ENCODE measurements around the gene PLEKHA5.

Gene PLEKHA5

GRCh38 chr12:19376691-19377090 is 247.2 kb downstream of the PLEKHA5 start:
- no peak for TF ChIP-seq CTCF (IDR thresholded peaks at IDR 0.05)

- no peak for TF ChIP-seq CTCF (IDR thresholded peaks at IDR 0.05)
Measured at GRCh38 chr12:19382111-19382526, 252.6 kb downstream of the PLEKHA5 start.

GRCh38 chr12:19382563-19382962 is 253.0 kb downstream of the PLEKHA5 start:
- no peak for TF ChIP-seq CTCF (IDR thresholded peaks at IDR 0.05)

GRCh38 chr12:19387161-19387560 is 257.6 kb downstream of the PLEKHA5 start:
- TF ChIP-seq CTCF (IDR thresholded peaks at IDR 0.05) = no peak

- no peak for TF ChIP-seq CTCF (IDR thresholded peaks at IDR 0.05)
Measured at GRCh38 chr12:19388131-19388549, 258.6 kb downstream of the PLEKHA5 start.

- no peak for TF ChIP-seq CTCF (IDR thresholded peaks at IDR 0.05)
Measured at GRCh38 chr12:19390051-19390598, 260.6 kb downstream of the PLEKHA5 start.

GRCh38 chr12:19394385-19394784 is 264.9 kb downstream of the PLEKHA5 start:
- TF ChIP-seq CTCF (IDR thresholded peaks at IDR 0.05) = no peak

GRCh38 chr12:19397534-19397933 is 268.0 kb downstream of the PLEKHA5 start:
- no peak for TF ChIP-seq CTCF (IDR thresholded peaks at IDR 0.05)
